ENCODE data around the gene ADGRE3. TPM values are rescaled to one million over a fixed set of nuclear protein-coding genes. Genes with fewer than 3 reads are reported as not detected.

ADGRE3 gene
- total and polyA plus RNA-seq, 2 donors (not counting 1 experiment from before 2014, with no cell fraction given), result 0.17 to 0.46 TPM

- H3K27ac ChIP-seq (ENCODE audit: low read length in 2 of 2), result no peak overlapping the region
Observed at GRCh38 chr19:14718522-14719116, 44.0 kb upstream of the ADGRE3 start.

GRCh38 chr19:14715841-14716240 is 41.2 kb upstream of the ADGRE3 start:
- intact Hi-C loops (cut with micrococcal nuclease), result no loop called here
- H3K27me3 Mint-ChIP-seq, result no peaks in the 10 kb centered on the region
- no peak overlapping the region for H3K27ac Mint-ChIP-seq
- no peaks in the 10 kb centered on the region for H3K4me1 Mint-ChIP-seq
- no peak for TF ChIP-seq EZH2 (IDR thresholded peaks at IDR 0.05; ENCODE audit: borderline replicate concordance, insufficient read depth, low read depth, low read length, poor library complexity, severe bottlenecking)
- TF ChIP-seq, protein P1, sequence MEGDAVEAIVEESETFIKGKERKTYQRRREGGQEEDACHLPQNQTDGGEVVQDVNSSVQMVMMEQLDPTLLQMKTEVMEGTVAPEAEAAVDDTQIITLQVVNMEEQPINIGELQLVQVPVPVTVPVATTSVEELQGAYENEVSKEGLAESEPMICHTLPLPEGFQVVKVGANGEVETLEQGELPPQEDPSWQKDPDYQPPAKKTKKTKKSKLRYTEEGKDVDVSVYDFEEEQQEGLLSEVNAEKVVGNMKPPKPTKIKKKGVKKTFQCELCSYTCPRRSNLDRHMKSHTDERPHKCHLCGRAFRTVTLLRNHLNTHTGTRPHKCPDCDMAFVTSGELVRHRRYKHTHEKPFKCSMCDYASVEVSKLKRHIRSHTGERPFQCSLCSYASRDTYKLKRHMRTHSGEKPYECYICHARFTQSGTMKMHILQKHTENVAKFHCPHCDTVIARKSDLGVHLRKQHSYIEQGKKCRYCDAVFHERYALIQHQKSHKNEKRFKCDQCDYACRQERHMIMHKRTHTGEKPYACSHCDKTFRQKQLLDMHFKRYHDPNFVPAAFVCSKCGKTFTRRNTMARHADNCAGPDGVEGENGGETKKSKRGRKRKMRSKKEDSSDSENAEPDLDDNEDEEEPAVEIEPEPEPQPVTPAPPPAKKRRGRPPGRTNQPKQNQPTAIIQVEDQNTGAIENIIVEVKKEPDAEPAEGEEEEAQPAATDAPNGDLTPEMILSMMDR (IDR thresholded peaks at IDR 0.05), result no peak
- Histone ChIP-seq H3K9ac (ENCODE audit: low read length) (no peak overlapping the region), H3K4me3 (ENCODE audit: control extremely low read depth in 1 of 5, extremely low read depth in 1 of 5, insufficient read depth in 1 of 5, low read depth in 2 of 5, low read length in 4 of 5) (no peak overlapping the region), H3K36me3 (replicated peaks in 1 of 2; ENCODE audit: control extremely low read depth in 1 of 2, control insufficient read depth in 1 of 2, extremely low read depth in 1 of 2, insufficient read depth in 2 of 2, low read length in 1 of 2) (peaks cover 12 to 62% of the 10 kb centered on the region in 2 experiments), H3K9me3 (ENCODE audit: control extremely low read depth in 1 of 3, control insufficient read depth in 2 of 3, insufficient read depth in 1 of 3, low read length in 2 of 3) (peaks cover 9 to 55% (median 49%) of the 10 kb centered on the region in 3 donors), H4K20me1 (ENCODE audit: control insufficient read depth, insufficient read depth, low read length, poor library complexity, severe bottlenecking) (no peaks in the 10 kb centered on the region), H2AFZ (ENCODE audit: insufficient read depth, low read depth, low read length, poor library complexity, severe bottlenecking) (no peak overlapping the region), H3K27ac (ENCODE audit: low read length in 2 of 2) (no peak overlapping the region), H3K79me2 (ENCODE audit: control insufficient read depth, insufficient read depth, low read length) (no peaks in the 10 kb centered on the region), H3K4me1 (ENCODE audit: control insufficient read depth in 2 of 2, insufficient read depth in 2 of 2, low read length in 2 of 2) (no peaks in the 10 kb centered on the region), H3K4me2 (replicated peaks; ENCODE audit: low read depth, low read length, poor library complexity, severe bottlenecking) (no peak overlapping the region), H3K27me3 (replicated peaks in 1 of 4; ENCODE audit: control extremely low read depth in 1 of 4, control insufficient read depth in 3 of 4, insufficient read depth in 4 of 4, low read length in 3 of 4) (no peaks in the 10 kb centered on the region)
- ChIA-PET CTCF (no interaction called here), POLR2A (no interaction called here)
- 100% methylated on average over 3 of the region's 4 CpGs for WGBS (ENCODE audit: insufficient coverage)
- no peak overlapping the region for H3K4me3 Mint-ChIP-seq
- ATAC-seq (ENCODE audit: low read depth), result no peak
- peaks cover 28% of the 10 kb centered on the region for H3K9me3 Mint-ChIP-seq (ENCODE audit: insufficient read depth)
- DNase-seq, result no peak

More at GRCh38 chr19:14718522-14719116, 44.0 kb upstream of the ADGRE3 start:
- H3K4me3 ChIP-seq (ENCODE audit: control extremely low read depth in 1 of 5, extremely low read depth in 1 of 5, insufficient read depth in 1 of 5, low read depth in 2 of 5, low read length in 4 of 5), result no peak overlapping the region
- TF ChIP-seq, protein P1 (IDR thresholded peaks at IDR 0.05), result no peak
- TF ChIP-seq EZH2 (IDR thresholded peaks at IDR 0.05; ENCODE audit: borderline replicate concordance, insufficient read depth, low read depth, low read length, poor library complexity, severe bottlenecking), result no peak
- H2AFZ ChIP-seq (ENCODE audit: insufficient read depth, low read depth, low read length, poor library complexity, severe bottlenecking), result no peak overlapping the region
- ChIA-PET CTCF (no interaction called here), POLR2A (no interaction called here)
- H3K4me2 ChIP-seq (replicated peaks; ENCODE audit: low read depth, low read length, poor library complexity, severe bottlenecking), result no peak overlapping the region
- 96% methylated on average over 14 of the region's 18 CpGs for WGBS (ENCODE audit: insufficient coverage)
- H3K4me1 ChIP-seq (ENCODE audit: control insufficient read depth in 2 of 2, insufficient read depth in 2 of 2, low read length in 2 of 2), result no peaks in the 10 kb centered on the region
- no peaks in the 10 kb centered on the region for H3K27me3 ChIP-seq (replicated peaks in 1 of 4; ENCODE audit: control extremely low read depth in 1 of 4, control insufficient read depth in 3 of 4, insufficient read depth in 4 of 4, low read length in 3 of 4)
- ATAC-seq (ENCODE audit: low read depth) (no peak), DNase-seq (no peak)
- H3K9me3 Mint-ChIP-seq (ENCODE audit: insufficient read depth), result peaks cover 40% of the 10 kb centered on the region
- no peak overlapping the region for H3K4me3 Mint-ChIP-seq
- H3K9ac ChIP-seq (ENCODE audit: low read length), result no peak overlapping the region
- H3K4me1 Mint-ChIP-seq, result no peaks in the 10 kb centered on the region
- peaks cover 12 to 52% of the 10 kb centered on the region in 2 experiments for H3K36me3 ChIP-seq (replicated peaks in 1 of 2; ENCODE audit: control extremely low read depth in 1 of 2, control insufficient read depth in 1 of 2, extremely low read depth in 1 of 2, insufficient read depth in 2 of 2, low read length in 1 of 2)
- intact Hi-C loops (cut with micrococcal nuclease), result no loop called here
- no peak overlapping the region for H3K27ac Mint-ChIP-seq
- no peaks in the 10 kb centered on the region for H3K79me2 ChIP-seq (ENCODE audit: control insufficient read depth, insufficient read depth, low read length)
- peaks cover 16 to 69% (median 64%) of the 10 kb centered on the region in 3 donors for H3K9me3 ChIP-seq (ENCODE audit: control extremely low read depth in 1 of 3, control insufficient read depth in 2 of 3, insufficient read depth in 1 of 3, low read length in 2 of 3)
- H4K20me1 ChIP-seq (ENCODE audit: control insufficient read depth, insufficient read depth, low read length, poor library complexity, severe bottlenecking), result no peaks in the 10 kb centered on the region
- H3K27me3 Mint-ChIP-seq, result no peaks in the 10 kb centered on the region
